Measurements from ENCODE around the gene TNFAIP8L3.
"Not testable (repeated sequence)": the region's sequence is repeated elsewhere in the genome, so short reads cannot be mapped to it uniquely, and the experiment has no call there.

Gene TNFAIP8L3

DNA sequence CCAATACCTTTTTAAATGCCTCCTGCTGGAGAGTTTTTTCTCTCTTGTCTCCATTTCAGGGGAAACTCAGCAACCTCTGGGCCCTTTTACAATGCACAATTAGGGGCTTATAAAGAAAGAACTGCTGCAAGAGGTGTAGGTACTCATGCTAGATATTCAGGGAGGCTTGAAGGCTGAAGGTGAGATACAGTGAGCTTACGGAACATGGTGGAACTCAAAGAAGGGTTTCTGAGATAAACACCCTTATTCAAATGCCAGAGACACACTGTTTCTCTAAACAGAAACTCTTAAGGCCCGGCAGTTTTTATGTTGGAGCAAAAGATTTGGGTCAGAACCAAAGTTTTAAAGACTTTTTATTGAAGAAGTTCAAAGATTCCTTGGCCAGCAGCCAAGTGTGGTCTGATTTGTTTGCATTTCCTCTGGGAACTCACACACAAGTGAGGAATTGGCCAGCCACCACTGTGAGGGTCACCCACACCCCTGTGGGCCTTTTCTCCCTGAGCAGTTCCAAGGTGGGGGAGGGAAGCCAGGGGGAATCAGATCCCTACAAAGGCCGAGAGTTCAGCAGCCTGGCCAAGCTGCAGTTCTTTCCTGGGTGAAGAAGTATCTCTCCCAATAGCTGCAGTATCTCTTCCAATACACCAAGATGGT, 47.8 kb downstream of the TNFAIP8L3 start:
- Histone ChIP-seq H3K9me3 (ENCODE audit: severe bottlenecking) (no peaks in the 10 kb centered on the region), H3K27me3 (ENCODE audit: insufficient read depth, low read depth, severe bottlenecking) (no peaks in the 10 kb centered on the region), H3K27ac (no peak overlapping the region), H3K4me3 (ENCODE audit: low read depth, low read length) (no peak overlapping the region), H3K36me3 (no peaks in the 10 kb centered on the region)
- TF ChIP-seq, protein P1, sequence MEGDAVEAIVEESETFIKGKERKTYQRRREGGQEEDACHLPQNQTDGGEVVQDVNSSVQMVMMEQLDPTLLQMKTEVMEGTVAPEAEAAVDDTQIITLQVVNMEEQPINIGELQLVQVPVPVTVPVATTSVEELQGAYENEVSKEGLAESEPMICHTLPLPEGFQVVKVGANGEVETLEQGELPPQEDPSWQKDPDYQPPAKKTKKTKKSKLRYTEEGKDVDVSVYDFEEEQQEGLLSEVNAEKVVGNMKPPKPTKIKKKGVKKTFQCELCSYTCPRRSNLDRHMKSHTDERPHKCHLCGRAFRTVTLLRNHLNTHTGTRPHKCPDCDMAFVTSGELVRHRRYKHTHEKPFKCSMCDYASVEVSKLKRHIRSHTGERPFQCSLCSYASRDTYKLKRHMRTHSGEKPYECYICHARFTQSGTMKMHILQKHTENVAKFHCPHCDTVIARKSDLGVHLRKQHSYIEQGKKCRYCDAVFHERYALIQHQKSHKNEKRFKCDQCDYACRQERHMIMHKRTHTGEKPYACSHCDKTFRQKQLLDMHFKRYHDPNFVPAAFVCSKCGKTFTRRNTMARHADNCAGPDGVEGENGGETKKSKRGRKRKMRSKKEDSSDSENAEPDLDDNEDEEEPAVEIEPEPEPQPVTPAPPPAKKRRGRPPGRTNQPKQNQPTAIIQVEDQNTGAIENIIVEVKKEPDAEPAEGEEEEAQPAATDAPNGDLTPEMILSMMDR (IDR thresholded peaks at IDR 0.05; ENCODE audit: low read depth, low read length): no peak
- no peak for DNase-seq

DNA sequence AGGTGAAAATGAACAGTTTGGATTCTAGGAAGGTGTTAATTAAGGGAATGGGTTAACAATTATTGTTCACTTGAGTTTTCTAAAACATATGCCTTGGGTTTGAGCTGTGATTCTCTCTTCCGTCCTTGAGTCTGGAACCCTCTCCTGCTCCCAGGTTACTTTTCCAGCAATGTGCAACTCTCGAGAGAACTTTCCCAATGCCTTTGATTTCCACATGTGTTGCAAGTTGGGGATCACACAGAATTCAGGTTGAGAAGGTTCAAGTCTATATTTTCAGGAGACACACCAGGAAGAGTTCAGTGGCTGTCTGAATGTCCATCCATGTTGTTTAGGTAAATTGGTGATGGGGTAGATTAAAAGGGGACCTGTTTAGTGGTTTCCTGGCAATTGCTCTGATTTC, 48.7 kb downstream of the TNFAIP8L3 start:
- no peak overlapping the region for H3K4me3 ChIP-seq (ENCODE audit: low read depth, low read length)
- no peaks in the 10 kb centered on the region for H3K27me3 ChIP-seq (ENCODE audit: insufficient read depth, low read depth, severe bottlenecking)
- H3K27ac ChIP-seq: no peak overlapping the region
- no peaks in the 10 kb centered on the region for H3K36me3 ChIP-seq
- TF ChIP-seq, protein P1 (IDR thresholded peaks at IDR 0.05; ENCODE audit: low read depth, low read length): no peak
- no peak for DNase-seq
- H3K9me3 ChIP-seq (ENCODE audit: severe bottlenecking): no peaks in the 10 kb centered on the region

DNA sequence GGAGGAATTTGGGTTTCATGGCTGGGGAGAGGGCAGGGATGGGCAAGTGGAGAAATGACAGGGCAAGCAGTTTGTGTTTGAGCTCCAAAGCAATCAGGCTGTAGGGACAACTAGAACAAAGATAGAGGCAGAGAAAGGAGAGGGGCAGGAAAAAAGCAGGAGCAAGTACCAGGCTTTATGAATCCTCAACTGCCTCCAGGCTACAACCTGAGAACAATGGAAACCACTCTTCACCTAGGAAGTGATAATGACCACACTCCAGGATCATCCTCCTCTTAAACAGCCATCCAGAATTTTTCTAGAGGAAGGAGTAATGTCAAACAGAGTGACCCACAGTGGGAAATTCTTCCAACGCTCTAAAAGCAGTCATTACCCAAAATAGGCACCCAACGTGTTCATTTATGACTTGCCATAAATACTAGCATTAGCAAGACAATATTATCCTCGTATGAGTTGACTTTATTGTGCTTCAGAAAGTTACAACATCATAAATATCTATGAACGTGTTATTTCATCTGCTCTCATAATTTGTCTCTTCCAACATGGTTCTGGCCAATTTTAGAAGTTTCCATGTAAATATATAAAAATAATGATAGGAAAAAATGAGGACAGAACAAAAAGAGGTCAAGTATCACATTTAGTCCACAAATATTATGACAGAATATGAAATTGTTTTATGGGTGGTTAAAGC, 50.5 kb downstream of the TNFAIP8L3 start:
- Histone ChIP-seq H3K4me3 (ENCODE audit: low read depth, low read length) (no peak overlapping the region), H3K9me3 (ENCODE audit: severe bottlenecking) (no peaks in the 10 kb centered on the region), H3K36me3 (no peaks in the 10 kb centered on the region), H3K27ac (no peak overlapping the region), H3K27me3 (ENCODE audit: insufficient read depth, low read depth, severe bottlenecking) (no peaks in the 10 kb centered on the region)
- TF ChIP-seq, protein P1 (IDR thresholded peaks at IDR 0.05; ENCODE audit: low read depth, low read length): no peak
- no peak for DNase-seq

DNA sequence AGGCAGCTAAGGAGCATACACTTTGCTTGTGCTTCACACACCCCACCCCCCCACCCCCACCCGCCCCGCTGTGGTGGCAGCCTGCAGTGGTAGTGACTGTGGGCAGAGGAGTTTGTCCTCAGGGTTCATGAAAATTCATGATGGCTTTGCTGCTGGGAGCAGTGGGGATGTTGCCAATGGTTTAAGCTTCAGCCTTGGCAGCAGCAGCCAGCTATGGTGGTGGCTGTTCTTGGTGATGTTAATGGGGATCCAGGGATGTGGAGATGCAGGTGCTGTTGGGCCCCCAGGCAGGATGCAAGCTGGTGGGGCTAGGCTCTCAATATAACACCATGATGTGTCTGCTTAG, 55.8 kb downstream of the TNFAIP8L3 start:
- no peak for DNase-seq
- no peaks in the 10 kb centered on the region for H3K9me3 ChIP-seq (ENCODE audit: severe bottlenecking)
- H3K4me3 ChIP-seq (ENCODE audit: low read depth, low read length): no peak overlapping the region
- no peak overlapping the region for H3K27ac ChIP-seq
- TF ChIP-seq, protein P1 (IDR thresholded peaks at IDR 0.05; ENCODE audit: low read depth, low read length): no peak
- no peaks in the 10 kb centered on the region for H3K36me3 ChIP-seq
- H3K27me3 ChIP-seq (ENCODE audit: insufficient read depth, low read depth, severe bottlenecking): no peaks in the 10 kb centered on the region

DNA sequence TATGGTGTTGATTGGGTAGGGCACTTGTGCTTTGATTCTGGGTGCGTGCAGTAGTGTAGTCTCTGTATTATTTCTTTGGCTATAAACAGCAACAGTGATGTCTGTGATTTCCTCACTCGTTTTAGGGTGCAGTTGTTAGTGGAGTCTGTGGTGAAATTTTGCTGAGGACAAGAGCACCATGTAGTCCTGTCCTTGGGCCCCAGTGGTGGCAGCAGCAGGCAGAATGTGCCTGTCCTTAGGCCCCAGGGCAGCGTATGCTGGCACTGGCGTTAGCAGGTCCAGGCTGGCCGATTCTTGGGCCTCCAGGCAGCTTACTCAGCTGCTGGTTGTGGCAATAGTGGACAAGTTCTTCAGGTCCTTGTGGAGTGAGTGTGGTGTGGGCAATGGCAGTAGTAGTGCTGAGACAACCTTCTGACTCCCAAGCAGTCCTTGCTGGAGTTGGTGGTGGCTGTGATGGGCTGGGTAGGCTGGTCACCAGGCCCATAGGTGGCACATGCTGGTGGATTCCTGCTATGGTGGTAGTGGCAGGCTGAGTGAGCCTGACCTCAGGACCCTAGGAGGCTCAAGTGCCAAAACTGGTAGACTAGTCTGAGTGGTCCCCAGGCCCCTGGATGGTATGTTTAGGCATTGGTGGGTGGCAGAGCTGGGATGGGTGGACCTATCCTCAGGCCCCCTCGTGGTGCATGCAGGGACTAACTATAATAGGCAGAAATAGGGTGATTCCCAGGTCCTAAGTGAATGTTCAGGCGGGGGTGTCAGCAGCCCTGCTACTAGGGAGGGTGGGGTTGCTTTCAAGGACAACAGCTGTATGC, 56.3 kb downstream of the TNFAIP8L3 start:
- H3K36me3 ChIP-seq: no peaks in the 10 kb centered on the region
- no peak for DNase-seq
- H3K27ac ChIP-seq: no peak overlapping the region
- H3K9me3 ChIP-seq (ENCODE audit: severe bottlenecking): no peaks in the 10 kb centered on the region
- TF ChIP-seq, protein P1 (IDR thresholded peaks at IDR 0.05; ENCODE audit: low read depth, low read length): no peak
- no peak overlapping the region for H3K4me3 ChIP-seq (ENCODE audit: low read depth, low read length)
- no peaks in the 10 kb centered on the region for H3K27me3 ChIP-seq (ENCODE audit: insufficient read depth, low read depth, severe bottlenecking)

DNA sequence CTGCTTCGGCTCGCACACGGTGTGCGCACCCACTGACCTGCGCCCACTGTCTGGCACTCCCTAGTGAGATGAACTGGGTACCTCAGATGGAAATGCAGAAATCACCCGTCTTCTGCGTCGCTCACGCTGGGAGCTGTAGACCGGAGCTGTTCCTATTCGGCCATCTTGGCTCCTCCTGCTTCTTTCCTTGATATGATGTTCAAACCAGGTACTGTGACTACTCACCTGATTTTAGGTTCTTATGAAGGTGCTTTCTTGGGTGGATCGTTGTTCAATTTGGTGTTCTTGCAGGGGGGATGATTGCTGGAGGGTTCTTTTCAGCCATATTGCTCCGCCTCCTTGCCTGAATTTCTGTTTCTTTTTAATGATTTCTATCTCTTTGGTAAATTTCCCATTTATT, 57.2 kb downstream of the TNFAIP8L3 start:
- not testable (repeated sequence) for H3K4me3 ChIP-seq (ENCODE audit: low read depth, low read length)

More for the DNA sequence above, 57.2 kb downstream of the TNFAIP8L3 start:
- not testable (repeated sequence) for H3K27ac ChIP-seq; H3K36me3 ChIP-seq; DNase-seq; H3K9me3 ChIP-seq (ENCODE audit: severe bottlenecking); H3K27me3 ChIP-seq (ENCODE audit: insufficient read depth, low read depth, severe bottlenecking)

All from WERI-Rb-1 (cell line).